Measurements from ENCODE around the gene ENPP6. TPM values are rescaled to one million over a fixed set of nuclear protein-coding genes. Genes with fewer than 3 reads are reported as not detected.

ENPP6 gene
- total RNA-seq, 1 donor from 2014 or later: not detected

DNA sequence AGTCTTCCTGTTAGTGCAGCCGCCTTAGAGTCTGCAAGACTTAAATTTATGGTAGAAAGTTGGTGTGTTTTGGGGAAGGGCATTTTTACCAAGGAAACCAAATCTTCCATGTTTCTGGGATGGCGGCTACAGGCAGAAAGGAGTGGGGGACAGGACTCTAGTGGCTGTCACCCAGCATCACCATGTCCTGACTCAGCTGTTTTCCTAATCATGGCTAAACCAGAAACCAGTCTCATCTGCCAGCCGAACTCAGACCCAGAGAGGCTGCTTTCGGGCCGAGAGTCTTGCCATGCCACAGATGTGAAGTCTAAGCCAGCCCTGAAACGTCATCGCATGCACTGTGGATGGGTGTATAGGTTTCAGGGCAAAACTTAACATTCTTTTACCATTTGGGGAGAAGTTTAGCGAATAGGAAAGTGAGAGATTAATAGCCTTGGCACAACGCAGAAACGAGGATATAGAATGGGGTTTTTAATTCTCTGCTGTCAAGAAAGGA is 109.6 kb downstream of the ENPP6 start:
- no peaks in the 10 kb centered on the region for H3K36me3 Mint-ChIP-seq (ENCODE audit: unreplicated experiment)
- no peaks in the 10 kb centered on the region for H3K4me1 Mint-ChIP-seq (ENCODE audit: low read depth, unreplicated experiment)
- H3K27ac Mint-ChIP-seq (ENCODE audit: unreplicated experiment): no peak overlapping the region
- peaks cover 3% of the 10 kb centered on the region for H3K27me3 Mint-ChIP-seq (ENCODE audit: unreplicated experiment)
- TF ChIP-seq, protein P1, sequence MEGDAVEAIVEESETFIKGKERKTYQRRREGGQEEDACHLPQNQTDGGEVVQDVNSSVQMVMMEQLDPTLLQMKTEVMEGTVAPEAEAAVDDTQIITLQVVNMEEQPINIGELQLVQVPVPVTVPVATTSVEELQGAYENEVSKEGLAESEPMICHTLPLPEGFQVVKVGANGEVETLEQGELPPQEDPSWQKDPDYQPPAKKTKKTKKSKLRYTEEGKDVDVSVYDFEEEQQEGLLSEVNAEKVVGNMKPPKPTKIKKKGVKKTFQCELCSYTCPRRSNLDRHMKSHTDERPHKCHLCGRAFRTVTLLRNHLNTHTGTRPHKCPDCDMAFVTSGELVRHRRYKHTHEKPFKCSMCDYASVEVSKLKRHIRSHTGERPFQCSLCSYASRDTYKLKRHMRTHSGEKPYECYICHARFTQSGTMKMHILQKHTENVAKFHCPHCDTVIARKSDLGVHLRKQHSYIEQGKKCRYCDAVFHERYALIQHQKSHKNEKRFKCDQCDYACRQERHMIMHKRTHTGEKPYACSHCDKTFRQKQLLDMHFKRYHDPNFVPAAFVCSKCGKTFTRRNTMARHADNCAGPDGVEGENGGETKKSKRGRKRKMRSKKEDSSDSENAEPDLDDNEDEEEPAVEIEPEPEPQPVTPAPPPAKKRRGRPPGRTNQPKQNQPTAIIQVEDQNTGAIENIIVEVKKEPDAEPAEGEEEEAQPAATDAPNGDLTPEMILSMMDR (IDR thresholded peaks at IDR 0.05; ENCODE audit: partially characterized antibody, unreplicated experiment): no peak
- no peak for DNase-seq
- H3K4me3 Mint-ChIP-seq (ENCODE audit: unreplicated experiment): no peak overlapping the region
- peaks cover 2% of the 10 kb centered on the region for H3K9me3 Mint-ChIP-seq (ENCODE audit: unreplicated experiment)

GRCh38 chr4:184104419-184105101 is 113.1 kb downstream of the ENPP6 start:
- peaks cover 7% of the 10 kb centered on the region for H3K4me1 Mint-ChIP-seq (ENCODE audit: low read depth, unreplicated experiment)
- peaks cover 3% of the 10 kb centered on the region for H3K27me3 Mint-ChIP-seq (ENCODE audit: unreplicated experiment)
- peaks cover 5% of the 10 kb centered on the region for H3K9me3 Mint-ChIP-seq (ENCODE audit: unreplicated experiment)
- TF ChIP-seq, protein P1 (IDR thresholded peaks at IDR 0.05; ENCODE audit: partially characterized antibody, unreplicated experiment): no peak
- H3K4me3 Mint-ChIP-seq (ENCODE audit: unreplicated experiment): no peak overlapping the region
- H3K27ac Mint-ChIP-seq (ENCODE audit: unreplicated experiment): no peak overlapping the region
- H3K36me3 Mint-ChIP-seq (ENCODE audit: unreplicated experiment): no peaks in the 10 kb centered on the region
- DNase-seq: no peak

DNA sequence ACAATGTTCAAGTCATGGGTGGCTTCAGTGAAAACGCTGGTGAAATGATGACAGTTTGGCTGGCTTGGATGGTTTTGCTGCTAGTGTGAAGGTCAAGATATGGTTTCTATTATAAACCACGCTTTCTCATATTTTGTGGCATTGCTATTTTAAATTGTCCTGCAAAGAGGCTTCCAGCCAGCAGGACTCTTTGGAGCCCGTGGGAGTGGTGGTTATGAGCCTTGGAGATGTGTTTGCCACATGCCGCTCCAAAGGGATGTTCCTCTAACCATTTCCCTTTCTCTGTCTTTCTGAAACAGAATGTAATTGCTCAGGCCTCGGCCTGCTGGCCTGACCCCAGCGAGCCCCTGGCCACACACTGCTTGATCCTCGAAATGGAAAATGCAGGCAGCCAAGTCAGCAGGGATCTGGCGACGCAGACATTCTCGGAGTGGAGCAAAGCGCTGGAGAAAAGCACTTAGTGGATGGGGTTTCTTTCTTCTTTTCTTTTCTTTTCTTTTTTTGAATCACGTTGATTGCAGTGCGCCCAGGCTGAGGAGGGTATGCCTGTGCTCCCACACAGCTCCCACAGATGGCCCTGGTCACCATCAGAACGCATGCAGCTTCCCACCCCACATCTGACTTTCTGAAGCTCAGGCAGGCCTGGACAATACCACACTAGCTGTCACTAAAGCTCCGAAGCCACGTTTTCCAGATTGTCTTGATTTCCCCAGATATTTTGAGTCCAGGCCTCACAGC is 114.0 kb downstream of the ENPP6 start:
- H3K27me3 Mint-ChIP-seq (ENCODE audit: unreplicated experiment): peaks cover 3% of the 10 kb centered on the region
- no peaks in the 10 kb centered on the region for H3K36me3 Mint-ChIP-seq (ENCODE audit: unreplicated experiment)
- no peak overlapping the region for H3K4me3 Mint-ChIP-seq (ENCODE audit: unreplicated experiment)
- H3K27ac Mint-ChIP-seq (ENCODE audit: unreplicated experiment): no peak overlapping the region
- DNase-seq: no peak
- H3K9me3 Mint-ChIP-seq (ENCODE audit: unreplicated experiment): peaks cover 6% of the 10 kb centered on the region
- peaks cover 8% of the 10 kb centered on the region for H3K4me1 Mint-ChIP-seq (ENCODE audit: low read depth, unreplicated experiment)
- TF ChIP-seq, protein P1 (IDR thresholded peaks at IDR 0.05; ENCODE audit: partially characterized antibody, unreplicated experiment): no peak

DNA sequence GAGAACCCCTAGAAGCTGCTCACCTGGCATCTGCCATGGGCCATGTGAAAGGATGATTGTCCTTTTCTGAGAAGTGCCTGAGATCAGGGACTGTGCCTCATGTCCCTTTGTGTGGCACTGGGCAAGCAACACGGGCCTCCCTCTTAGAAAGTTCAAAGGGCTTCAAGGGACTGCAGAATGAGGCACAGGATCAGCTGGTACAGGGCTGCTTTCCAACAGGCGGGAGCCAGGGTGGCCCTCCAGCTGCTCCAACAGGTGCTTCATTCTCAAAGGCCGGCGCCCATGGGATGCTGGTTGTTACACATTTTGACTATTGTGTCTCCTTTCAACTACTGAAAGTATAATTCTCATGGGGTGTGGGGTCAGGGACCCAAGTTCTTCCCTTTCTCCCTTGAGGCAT is 114.7 kb downstream of the ENPP6 start:
- H3K4me3 Mint-ChIP-seq (ENCODE audit: unreplicated experiment): no peak overlapping the region
- H3K9me3 Mint-ChIP-seq (ENCODE audit: unreplicated experiment): peaks cover 6% of the 10 kb centered on the region
- TF ChIP-seq, protein P1 (IDR thresholded peaks at IDR 0.05; ENCODE audit: partially characterized antibody, unreplicated experiment): no peak
- H3K27me3 Mint-ChIP-seq (ENCODE audit: unreplicated experiment): peaks cover 3% of the 10 kb centered on the region
- H3K36me3 Mint-ChIP-seq (ENCODE audit: unreplicated experiment): no peaks in the 10 kb centered on the region
- no peak for DNase-seq
- peaks cover 8% of the 10 kb centered on the region for H3K4me1 Mint-ChIP-seq (ENCODE audit: low read depth, unreplicated experiment)
- H3K27ac Mint-ChIP-seq (ENCODE audit: unreplicated experiment): no peak overlapping the region

GRCh38 chr4:184102488-184102887 is 115.2 kb downstream of the ENPP6 start:
- Mint-ChIP-seq H3K4me1 (ENCODE audit: low read depth, unreplicated experiment) (peaks cover 8% of the 10 kb centered on the region), H3K27me3 (ENCODE audit: unreplicated experiment) (peaks cover 3% of the 10 kb centered on the region), H3K36me3 (ENCODE audit: unreplicated experiment) (no peaks in the 10 kb centered on the region), H3K9me3 (ENCODE audit: unreplicated experiment) (peaks cover 6% of the 10 kb centered on the region), H3K4me3 (ENCODE audit: unreplicated experiment) (no peak overlapping the region), H3K27ac (ENCODE audit: unreplicated experiment) (no peak overlapping the region)
- TF ChIP-seq, protein P1 (IDR thresholded peaks at IDR 0.05; ENCODE audit: partially characterized antibody, unreplicated experiment): no peak
- no peak for DNase-seq
